Measurements from ENCODE around the gene MARCHF10.

GRCh38 chr17:62700964-62701705 lies 107.0 kb downstream of the MARCHF10 start:
- TF ChIP-seq CTCF (IDR thresholded peaks at IDR 0.05) = no peak
- no peak for TF ChIP-seq POLR2A (IDR thresholded peaks at IDR 0.05)
- no peak for TF ChIP-seq POLR2AphosphoS5 (IDR thresholded peaks at IDR 0.05)
